ENCODE data around the gene NR2F2.

The NR2F2 gene

DNA sequence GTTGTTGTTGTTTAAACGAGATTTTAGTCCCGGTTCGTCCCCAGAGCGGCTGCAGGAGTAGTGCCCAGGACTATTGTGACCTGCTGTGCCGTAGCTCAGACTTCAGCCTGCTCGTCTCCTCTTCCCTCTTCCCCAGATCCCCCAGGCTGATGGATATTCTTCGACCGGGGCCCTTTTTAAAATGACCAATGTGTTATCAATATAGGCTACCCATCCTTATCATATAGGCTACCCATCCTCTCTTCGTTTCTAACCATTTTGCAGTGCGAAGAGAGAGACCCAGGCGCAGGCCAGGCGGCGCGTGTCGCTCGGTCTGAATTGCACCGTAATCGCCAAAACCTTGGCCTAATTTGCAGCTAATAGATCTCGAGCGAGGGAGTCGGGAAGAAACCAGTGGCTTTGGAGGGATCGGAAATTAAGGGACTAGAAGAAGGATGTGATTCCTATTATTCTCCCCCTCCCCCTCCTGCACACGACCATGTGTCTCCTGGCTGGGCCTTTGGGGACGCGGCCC lies 23.0 kb downstream of the NR2F2 start:
- DNase-seq (ENCODE audit: low read depth in 2 of 2), result no peak

DNA sequence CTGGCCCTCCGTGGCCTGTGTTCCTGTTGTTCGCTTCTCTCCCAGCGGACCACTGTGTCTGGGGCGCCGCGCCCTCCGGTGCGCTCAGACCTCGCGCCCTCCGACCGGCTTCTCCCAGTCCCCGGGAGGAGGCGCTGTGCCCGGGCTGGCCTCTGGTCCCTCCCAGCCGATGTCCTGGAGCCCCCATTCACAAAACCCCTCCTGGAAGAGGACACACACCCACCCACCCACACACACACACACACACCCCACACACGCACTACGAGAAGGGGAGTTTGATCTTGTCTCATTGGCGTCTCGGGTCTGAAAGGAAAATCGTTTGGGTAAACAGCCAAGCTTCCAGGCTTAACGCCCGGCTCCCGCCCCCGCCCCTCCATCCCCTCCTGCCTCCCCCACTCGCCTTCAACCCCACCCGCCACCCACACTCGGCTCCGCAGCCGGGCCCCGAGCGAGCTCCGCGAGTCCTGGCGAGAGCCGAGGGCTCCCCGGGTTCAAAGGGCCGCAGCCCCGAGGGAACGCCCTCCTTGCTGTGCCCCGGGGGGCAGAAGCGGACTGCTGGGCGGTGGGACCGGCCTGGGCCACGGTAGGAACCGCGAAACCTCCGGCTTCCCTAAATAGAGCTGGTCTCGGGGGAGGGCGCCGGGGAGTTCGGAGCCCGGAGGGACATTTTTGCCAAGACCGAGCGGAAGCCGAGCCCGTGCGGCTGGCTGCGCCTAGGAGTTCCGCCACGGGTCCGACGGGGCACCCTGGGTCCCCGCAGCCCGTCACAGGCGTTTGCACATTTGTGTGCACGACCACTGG lies 23.6 kb downstream of the NR2F2 start:
- DNase-seq (ENCODE audit: low read depth in 2 of 2), result no peak

- DNase-seq (ENCODE audit: low read depth in 2 of 2), result no peak
Observed at GRCh38 chr15:96354731-96355567, 24.4 kb downstream of the NR2F2 start.

- DNase-seq (ENCODE audit: low read depth in 2 of 2), result no peak
Observed at GRCh38 chr15:96355568-96356187, 25.2 kb downstream of the NR2F2 start.

DNA sequence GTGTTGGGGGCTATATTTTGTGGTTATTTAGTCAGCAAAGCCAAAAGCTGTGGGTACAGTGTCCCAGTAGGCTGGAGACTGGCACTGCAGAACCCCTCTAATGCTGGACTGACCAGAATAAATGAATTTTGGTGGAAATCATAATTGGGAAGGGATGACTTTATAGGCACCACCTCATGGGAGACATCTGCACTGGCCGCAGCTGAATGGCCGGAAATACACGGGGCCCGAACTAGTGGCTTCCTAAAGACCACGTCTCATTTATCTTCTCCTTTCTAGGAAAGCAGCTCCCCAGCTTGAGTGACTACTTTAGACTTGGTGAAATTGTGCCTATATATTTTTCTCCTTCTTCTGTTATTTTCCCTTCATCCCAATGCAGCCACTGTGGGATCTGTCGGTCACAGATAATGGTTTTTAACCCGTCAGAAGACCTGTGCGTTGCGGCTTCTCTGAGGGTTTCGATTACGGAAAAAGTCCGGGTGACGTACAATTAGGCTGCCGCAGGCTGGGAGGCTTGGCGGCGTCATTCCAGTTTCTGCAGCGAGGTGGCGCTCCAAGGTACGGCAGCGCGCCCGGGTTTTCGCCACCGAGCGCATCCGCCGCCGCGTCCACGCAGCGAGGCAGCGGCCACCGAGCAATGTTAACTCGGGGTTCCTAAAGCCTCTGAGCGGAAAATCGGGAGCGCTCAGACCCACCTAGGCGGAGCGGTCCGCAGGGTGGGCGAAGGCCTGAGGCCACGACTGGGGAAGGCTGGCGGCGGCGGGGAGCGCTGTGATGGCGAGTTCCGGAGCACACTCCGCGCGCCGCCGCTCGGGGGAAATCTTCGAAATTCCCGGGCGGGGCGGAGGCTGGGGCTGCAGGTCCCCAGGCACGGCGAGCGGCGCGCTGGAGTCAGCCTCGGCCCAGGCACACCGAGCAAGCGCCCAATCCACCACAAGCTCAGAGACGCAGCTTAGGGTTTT lies 26.3 kb downstream of the NR2F2 start:
- DNase-seq (ENCODE audit: low read depth in 2 of 2), result peak; percentile 55 to 62

GRCh38 chr15:96358001-96358801 lies 27.7 kb downstream of the NR2F2 start:
- no peak for DNase-seq (ENCODE audit: low read depth in 2 of 2)

DNA sequence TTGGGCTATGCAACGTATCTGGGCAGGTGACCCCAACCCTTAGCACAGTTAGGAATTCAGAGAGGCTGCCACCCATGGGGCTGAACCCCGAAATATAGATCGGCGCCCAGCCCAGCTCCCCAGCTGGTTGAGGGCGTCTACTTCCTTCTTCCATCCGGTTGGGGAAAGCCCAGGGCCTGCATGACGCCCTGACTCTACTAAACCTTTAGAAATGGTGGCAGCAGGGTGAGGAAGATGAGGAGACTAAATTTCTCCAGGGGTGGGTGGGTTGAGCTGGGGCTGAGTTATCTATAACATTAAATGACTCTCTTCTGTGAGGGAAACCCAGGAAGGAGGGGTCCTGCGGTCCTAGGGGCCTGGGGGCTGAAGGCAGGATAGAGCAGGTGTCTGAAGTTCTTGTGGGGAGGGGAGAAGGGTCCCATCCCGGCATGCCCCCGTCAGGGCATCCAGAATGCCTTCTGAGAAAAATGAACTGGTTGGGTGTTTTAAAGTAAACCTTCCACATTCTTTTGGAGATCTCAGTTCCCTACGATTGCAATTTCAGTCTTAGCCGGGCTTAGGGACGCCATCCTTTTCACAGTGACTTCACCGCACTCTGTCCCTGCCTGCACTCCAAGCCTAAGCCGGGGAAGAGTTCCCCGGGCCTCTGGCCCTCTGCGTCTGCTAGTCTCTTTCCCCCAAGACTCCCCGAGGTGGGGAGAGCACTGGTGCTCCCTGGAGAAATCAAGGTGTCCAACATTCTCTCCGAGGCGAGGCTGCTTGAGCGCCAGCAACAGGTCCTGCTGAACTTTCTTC lies 28.5 kb downstream of the NR2F2 start:
- DNase-seq (ENCODE audit: low read depth in 2 of 2), result no peak

GRCh38 chr15:96359616-96360521 lies 29.4 kb downstream of the NR2F2 start:
- no peak for DNase-seq (ENCODE audit: low read depth in 2 of 2)

DNA sequence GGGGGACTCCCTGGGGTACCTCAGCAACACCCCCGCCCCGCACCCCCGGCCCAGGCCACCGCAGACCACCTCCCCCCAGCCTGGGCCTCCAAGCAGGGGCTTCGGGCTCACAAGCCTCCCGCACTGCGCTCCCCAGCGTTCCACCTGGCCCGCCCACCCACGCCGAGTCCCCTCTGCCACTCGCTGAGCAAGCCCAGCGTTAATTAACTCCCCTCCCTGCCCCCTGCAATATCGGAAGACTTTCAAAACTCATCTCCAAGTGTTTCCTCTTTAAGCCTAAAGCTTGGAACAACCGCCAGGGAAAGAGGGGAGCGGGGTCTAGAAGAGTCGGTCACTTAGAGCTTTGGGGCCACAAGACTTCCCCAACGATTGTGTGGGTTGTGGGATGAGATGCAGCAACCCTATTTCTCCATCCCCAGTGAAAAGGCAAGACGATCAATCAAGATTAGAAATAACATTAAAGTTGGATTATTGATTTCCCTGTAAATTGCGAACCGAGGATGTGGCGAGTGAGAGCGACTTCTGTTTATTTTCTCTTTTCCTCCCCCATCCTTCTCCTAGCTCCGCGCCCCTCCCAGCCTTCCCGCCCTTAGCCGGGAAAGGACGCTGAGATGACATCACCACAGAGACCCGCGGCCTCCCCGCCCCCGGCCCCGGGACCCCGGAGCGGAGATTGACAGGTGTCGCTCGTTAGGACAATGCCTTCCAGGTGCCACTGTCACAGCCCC lies 30.2 kb downstream of the NR2F2 start:
- DNase-seq (ENCODE audit: low read depth in 2 of 2), result no peak

GRCh38 chr15:96361309-96362010 lies 31.0 kb downstream of the NR2F2 start:
- DNase-seq (ENCODE audit: low read depth in 2 of 2), result no peak

- no peak for DNase-seq (ENCODE audit: low read depth in 2 of 2)
Observed at GRCh38 chr15:96362011-96362754, 31.7 kb downstream of the NR2F2 start.

DNA sequence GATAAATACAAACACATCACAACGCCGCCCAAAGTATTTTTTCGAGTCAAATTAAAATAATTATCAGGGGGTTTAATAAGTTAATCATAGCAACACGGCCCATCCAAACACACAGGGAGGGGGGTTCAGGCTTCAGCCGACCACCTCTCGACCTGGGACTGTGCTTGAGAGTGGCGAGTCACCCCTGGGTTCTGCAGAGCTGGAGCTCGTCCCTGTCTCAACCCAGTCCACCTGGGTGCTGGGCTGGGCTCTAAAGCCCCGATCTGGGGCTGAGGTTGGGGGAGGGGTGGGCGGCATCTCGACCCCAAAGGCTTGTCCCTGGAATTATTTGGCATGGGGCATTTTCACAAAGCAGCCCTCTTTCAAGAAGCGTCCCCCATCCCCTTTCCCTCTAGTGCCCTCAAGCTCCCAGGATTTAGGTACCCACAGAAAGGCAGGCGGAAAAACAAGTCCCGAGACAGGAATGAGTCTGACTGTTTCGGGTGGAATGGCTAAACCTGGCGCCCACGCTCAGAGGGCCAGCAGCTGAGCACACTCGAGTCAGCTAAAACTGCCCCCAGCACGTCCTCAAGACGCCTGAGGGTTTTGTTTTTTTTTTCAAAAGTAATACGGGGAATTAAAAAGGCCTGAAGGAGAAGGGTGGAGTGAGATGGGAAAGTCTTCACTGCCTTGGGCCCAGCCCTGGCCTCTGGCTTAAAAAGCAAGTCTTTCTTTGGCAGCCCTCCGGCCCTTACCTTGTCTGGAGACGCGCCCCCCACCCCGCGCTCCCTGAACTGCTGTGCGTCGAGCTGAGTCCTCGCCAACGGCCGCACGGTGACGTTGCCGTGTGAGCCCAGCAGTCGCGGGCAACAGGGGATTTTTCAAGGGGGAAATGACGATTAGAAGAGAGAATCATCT lies 32.5 kb downstream of the NR2F2 start:
- no peak for DNase-seq (ENCODE audit: low read depth in 2 of 2)

DNA sequence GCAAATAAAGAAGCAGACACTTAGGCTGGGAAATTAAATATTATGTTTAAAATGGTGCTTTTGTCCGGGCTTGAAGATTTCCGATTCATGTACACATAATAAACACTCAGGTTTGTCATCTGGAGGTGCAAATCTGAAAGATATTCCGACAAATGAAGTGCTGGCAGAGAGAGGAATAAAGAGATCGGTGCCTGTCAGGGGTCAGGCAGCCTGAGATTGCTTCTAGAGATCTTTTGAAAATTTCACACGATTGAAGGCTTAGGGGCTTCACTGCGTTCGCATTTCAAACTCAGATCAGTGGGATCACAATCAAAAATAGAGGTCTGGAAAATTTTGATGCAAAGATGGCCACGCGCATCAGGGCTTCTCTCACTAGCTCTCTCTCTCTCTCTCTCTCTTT lies 33.2 kb downstream of the NR2F2 start:
- DNase-seq (ENCODE audit: low read depth in 2 of 2), result no peak

GRCh38 chr15:96365781-96366525 lies 35.5 kb downstream of the NR2F2 start:
- DNase-seq (ENCODE audit: low read depth in 2 of 2), result no peak

- no peak for DNase-seq (ENCODE audit: low read depth in 2 of 2)
Observed at GRCh38 chr15:96366526-96366877, 36.0 kb downstream of the NR2F2 start.
